HG03066 (cell line): Measurements from ENCODE around the gene HPS4.

Source experiments
- ATAC-seq: cut with Tn5 transposase; IDR thresholded peaks from one replicate; pipeline ENCODE4 v1.9.1; 2021; ENCODE audit warnings: low read depth; ENCODE audit not compliant: unreplicated experiment

HPS4 gene

GRCh38 chr22:26501996-26502395 lies 18.4 kb upstream of the HPS4 start:
- no peak for ATAC-seq

GRCh38 chr22:26499188-26499703 lies 15.7 kb upstream of the HPS4 start:
- no peak for ATAC-seq

GRCh38 chr22:26496456-26496855 lies 12.9 kb upstream of the HPS4 start:
- ATAC-seq = no peak

DNA sequence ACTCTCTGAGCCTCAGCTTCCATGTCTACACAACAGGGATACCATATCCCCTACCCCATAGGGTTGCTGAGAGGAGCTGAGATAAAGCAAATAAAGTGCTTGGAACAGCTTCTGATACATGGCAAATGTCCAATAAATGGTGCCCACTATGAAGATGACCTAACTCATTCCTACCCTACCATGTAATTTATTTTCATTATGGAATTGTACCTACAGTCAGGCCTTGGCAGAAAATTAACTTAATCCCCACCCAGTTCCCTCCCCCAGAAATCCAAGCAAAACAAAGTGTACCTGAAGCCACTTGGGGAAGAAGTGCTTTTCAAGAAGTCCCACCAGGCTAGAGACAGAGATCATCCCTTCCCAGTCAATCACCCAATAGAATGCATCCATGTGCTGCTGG lies 10.9 kb upstream of the HPS4 start:
- ATAC-seq = no peak

DNA sequence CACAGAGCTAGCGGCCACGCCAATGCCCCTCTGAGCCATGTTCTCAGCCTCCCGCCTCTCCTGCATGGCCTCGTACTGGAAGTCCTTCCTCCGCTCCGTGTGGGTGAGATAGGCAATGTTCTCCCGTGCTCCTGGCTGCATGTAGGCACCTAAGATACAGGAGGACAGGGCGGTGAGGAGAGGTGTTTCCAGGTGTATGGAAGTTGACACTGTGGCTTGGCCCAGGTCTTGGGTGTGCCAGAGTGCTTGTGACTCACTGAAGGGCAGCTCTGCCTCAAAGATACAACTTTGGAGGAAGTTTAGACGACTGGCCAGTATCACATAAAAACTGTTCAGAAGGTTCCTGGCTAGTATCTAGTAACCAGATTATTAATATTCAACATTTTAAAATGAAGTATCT lies 8.6 kb upstream of the HPS4 start:
- ATAC-seq = no peak

DNA sequence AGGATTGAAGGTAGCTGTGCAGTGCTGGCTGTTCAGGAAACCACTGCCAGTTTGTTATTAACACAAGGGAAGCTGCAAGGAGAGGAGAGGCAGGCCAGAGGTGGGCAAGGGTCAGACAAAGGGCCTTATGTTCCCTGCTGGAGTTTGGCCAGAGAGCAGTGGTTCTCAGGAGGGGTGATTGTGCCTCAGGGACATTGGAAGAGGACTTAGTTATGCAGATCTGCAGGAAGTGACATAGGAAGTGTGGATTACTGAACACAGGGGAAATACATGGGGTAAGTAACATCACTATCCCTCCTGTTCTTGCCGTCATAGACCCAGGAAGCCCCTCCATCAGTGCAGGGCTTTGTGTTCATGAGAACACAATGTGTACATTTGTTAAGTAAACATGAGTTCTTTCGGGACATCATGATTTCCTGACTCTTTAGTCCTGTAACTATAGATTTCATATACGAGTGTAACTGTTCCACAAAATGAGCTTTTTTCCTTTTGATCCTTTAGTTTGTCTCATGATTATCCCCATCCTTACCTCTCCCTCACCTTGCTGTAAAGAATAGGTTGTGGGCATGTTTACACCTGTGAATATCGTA lies 6.0 kb upstream of the HPS4 start:
- ATAC-seq = no peak

DNA sequence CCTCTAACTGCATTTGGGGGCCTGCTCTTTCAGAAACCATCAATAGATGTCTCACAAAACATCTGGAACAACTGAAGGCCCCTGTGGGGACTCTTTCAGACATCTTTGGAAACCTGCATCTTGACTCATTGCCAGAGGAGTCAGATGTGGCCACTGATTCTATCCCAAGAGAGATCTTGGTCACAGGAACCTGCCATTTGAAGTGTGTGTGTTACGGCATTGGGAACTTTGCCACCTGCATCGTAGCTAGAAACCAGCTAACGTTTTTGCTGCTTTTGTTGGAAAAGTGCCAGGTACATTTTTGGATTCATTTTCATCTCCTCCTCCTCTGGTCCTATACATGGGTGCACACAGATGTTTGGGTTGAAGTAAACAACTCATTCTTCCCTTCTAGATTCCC lies 4.4 kb upstream of the HPS4 start:
- ATAC-seq = no peak

DNA sequence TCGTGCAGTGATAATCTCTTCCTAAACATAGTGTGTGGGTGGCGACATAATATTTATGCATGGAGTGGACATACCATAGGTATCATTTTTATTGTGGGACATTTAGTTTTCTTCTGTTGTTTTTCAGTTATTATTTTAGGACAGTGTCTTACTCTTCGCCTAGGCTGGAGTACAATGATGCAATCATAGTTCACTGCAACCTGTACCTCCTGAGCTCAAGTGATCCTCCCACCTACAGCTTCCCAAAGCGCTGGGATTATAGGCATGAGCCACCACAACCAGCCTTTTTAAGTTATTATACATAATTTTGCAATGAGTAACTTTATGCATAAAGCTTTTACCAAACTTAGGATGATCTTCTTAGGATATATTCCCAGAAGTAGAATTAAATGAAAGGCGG lies 2.8 kb upstream of the HPS4 start:
- no peak for ATAC-seq

DNA sequence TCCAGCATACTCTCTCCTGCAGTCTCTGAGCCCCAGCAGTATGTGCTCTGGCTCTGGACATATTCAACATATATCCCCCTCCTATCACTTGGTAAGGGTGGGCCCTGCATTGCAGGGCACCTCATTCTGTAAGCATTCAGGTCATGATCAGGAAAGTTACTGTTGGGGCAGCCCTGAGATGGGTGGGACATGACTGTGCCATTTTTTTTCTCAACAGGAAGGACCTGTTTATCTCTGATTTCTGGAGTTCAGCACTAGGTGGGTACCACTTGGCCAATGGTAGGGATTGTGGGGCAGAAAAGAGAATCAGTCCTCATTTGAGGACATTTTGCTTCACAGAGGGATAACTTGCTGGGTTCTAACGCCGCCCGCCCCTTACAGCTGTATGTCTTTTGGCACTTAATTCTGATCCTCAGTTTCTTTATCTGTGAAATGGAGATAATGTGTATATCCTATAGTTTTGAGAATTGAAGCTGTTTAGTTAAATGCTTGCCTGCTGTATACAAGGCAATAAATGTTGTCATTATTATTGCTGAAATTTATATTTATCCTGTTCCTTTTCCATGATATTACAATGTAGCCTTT lies 2.3 kb upstream of the HPS4 start:
- ATAC-seq = no peak

DNA sequence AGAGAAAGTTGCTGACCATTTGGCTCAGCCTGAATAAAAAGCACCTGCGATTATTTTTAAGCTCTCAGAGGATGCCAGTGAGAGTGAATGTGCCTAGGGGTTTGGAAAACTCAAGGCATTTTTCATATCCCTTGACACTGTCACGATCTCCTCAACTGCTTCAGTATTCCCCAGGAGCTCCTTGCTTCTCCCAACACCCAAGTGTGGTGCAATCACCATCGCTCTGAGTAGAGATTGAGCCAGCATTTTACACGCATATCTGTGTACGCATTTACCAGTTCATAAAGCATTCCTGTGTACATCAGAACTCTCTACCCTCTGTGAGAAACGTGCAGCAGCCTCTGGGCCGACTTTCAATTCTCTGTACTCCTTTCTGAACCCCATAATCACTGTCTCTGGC lies 1.4 kb upstream of the HPS4 start:
- ATAC-seq = no peak

DNA sequence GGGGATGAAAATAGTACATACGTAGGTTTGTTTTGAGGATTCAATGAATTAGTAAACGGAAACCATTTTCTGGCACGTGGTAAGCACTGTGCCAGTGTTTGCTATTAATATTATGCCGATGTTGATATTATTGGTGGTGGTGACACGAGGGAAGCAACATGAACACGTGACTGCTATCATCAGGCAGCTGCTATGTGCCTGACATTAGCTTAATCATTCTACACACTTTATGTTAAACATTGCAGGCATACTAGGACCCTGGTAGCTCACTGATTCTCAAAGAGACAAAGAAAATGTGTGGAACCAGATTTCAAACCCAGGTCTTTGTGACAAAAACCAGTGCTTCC lies 750 bp upstream of the HPS4 start:
- no peak for ATAC-seq

DNA sequence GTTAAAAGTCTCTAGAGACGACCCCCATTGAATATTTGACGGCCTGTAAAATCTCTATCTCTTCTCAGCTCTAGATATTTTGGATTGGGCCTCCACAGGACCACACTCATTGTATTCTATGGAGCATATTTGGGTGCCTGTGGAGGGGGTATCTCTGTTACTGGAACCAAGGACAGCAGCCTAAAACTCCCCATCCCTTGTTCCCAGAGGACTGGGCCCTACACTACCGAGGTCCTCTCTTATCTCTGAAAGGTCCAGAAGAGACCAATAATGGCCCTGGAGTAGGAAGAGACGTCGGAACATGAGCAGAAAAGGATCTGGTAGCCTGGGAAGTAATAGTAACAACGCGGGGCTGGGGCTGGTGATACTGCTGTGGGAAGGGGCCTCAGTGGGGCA lies 542 bp downstream of the HPS4 start:
- ATAC-seq = no peak

DNA sequence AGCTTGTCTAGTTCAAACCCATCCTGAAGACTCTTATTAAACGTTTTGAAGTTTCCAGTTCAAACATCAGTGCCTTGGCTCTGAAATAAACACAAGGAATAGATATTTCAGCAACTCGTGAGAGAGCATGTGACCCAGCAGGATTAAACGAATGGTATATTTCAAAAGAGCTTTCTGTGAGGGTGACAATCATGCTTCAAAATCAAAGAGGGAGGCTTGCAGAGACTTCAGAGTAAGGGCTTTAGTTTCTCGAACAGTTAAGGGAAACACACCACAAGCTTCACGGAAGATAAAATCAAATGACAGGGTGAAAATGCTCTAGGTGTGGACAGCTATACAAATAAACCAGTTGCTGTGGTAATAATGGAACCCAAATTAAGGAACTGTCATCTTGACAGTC lies 1.4 kb downstream of the HPS4 start:
- ATAC-seq = no peak

DNA sequence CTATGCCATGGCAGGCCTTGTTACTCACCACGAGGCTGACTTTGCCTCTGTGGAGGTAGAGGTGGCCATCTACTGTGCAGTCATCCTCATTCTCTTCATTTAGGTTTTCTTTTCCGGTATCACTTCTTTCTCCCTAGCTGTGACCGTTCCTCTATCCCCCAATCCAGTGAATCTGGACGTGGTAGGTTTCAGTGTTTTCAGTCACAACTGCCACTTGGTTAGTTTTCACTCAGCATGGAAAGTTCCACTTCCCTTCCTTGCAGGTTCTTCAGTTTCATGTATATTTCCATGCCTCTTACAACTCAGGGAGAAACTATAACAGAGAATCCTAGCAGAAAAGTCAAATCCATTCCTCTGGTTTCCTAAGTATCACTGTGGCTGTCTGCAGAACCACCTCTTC lies 1.9 kb downstream of the HPS4 start:
- no peak for ATAC-seq

DNA sequence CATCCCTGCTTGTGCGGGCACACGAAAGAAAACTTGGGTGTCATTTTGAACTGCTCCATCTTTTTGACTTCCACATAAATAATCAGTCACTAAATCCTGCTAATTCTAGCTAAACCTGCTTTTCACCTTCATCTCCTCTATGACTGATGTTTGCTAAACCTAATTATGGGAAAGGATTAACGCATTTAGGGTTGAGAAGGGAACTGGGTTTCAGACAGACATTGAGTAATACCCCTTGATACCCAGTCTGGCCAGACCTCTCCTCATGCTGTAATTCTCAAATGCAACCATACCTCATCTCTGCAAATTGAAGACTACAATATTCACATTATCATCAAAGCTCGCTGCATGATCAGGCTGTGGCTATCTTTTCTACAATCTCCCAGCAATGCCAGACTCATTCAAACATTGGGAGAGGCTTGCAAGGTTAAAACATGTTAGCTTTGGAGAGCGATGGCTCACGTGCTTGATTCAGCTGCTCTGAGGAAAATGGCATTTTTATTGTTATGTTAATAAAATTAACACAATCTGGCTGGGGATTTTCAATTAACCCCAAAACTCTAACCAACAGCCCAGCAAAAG lies 2.4 kb downstream of the HPS4 start:
- no peak for ATAC-seq

DNA sequence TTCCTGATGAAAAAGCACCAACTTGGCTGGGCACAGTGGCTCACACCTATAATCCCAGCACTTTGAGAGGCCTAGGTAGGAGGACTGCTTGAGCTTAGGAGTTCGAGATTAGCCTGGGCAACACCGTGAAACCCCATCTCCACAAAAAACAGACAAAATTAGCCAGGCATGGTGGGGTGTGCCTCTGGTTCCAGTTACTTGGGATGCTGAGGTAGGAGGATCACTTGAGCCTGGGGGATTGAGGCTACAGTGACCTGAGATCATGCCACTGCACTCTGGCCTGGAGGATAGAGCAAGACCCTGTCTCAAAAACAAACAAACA lies 3.0 kb downstream of the HPS4 start:
- ATAC-seq = no peak

DNA sequence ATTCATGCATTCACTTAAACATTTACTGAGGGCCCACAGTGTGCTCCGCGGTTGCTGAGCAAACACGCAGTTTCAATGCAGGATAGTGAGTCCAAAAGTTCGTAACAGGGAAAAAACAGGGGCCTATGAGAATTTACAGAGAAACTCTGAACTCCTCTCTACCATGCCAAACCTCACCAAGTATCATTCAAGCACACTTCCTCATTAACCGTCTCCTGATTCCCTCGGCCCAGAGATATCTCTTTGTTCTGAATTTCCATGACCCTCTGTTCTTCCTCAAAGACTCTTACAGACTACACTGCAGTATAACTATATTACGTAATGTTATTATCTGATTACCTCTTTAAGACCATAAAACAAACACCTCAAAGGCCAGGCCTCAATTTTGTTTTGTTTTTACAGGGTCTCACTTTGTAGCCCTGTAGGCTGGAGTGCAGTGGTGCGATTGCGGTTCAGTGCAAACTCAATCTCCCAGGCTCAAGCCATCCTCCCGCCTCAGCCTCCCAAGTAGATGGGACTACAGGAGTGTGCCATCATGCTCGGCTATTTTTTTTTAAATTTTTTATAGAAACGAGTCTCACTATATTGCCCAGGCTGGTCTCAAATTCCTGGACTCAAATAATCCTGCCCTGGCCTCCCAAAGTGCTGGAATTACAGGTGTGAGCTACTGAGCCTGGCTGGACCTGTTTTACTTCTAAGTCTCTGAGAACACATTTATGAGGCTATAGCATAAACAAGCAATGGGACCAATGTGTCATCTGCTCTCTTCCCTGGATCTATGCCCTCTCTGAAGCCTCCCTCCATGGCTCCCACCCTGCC lies 3.6 kb downstream of the HPS4 start:
- ATAC-seq = no peak

- no peak for ATAC-seq
These were observed 4.4 kb downstream of the HPS4 start for GRCh38 chr22:26479043-26479791.

DNA sequence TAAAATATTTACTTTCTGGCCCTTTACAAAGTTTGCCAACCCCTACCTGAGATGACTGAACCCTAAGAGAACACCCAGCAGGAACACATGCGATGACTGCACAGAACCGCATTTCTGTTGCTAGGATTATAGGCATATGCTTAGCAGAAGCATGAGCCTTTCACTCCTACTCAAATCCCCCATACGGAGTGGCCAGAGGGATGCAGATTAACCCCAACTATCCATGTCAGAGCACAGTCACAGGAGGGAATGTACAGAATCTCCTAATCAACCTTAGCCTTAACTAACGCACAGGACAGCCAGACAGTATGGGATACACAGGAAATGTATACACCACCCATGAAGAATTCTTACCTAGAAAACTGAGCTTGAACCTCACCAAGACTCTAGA lies 6.2 kb downstream of the HPS4 start:
- no peak for ATAC-seq

DNA sequence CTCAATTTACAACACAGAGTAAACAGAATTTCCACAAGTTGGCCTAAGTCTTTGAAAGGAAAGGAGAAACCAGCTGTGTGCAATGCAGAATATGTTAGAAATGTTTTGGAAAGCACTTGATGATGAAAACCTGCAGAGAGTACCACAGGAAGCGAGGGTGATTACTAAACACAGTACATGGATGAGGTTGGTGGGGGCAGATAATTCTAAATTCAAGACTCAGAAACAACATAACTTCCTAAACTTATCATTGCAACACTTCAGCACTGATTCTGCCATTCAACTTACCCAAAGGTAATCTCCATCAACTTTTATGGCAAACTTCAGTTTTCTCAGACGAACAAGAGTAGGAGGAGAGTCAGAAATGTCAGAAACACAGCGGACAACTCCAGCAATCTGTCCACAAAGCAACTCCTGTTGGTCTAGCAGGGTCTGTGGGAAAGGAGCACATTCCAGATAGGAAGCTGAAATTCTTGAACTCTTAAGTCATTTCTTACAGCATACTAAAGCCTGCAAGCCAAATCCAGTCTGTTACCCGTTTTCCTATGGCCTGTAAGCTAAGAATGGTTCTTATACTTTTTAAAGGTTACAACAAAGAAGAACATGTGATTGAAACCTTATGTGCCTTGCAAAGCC lies 6.8 kb downstream of the HPS4 start:
- ATAC-seq = no peak

- no peak for ATAC-seq
These were observed 8.9 kb downstream of the HPS4 start for GRCh38 chr22:26474682-26475081.
